Anterior cingulate cortex (tissue), 58 donors: ENCODE data around the gene HAP1.
"Not testable (repeated sequence)": the region's sequence is repeated elsewhere in the genome, so short reads cannot be mapped to it uniquely, and the experiment has no call there.

Experiments
- DNase-seq, 58 donors: peaks; one replicate each; lab custom pipeline; 2025; lab: John Stamatoyannopoulos, UW

Gene HAP1

GRCh38 chr17:41695134-41695661 lies 39.2 kb downstream of the HAP1 start:
- no peak for DNase-seq

- no peak for DNase-seq
These were observed 41.5 kb downstream of the HAP1 start for GRCh38 chr17:41692722-41693521.

GRCh38 chr17:41691031-41691777 lies 43.2 kb downstream of the HAP1 start:
- no peak for DNase-seq

GRCh38 chr17:41690497-41690896 lies 43.9 kb downstream of the HAP1 start:
- DNase-seq = no peak

- DNase-seq = peak in 2 of 58 donors; percentile 12 to 17
These were observed 44.7 kb downstream of the HAP1 start for GRCh38 chr17:41689497-41690299.

- DNase-seq = peak; percentile 94 to 100 (median 100)
These were observed 45.6 kb downstream of the HAP1 start, which contains the start of gene EIF1 for GRCh38 chr17:41688641-41689496. TSS of gene EIF1 (plus strand) at chr17:41688885. CDS start at chr17:41689039, 154 bp downstream.

GRCh38 chr17:41687828-41688640 lies 46.4 kb downstream of the HAP1 start:
- peak in 27 of 58 donors; percentile 17 to 73 (median 36) for DNase-seq

- DNase-seq = no peak
These were observed 48.2 kb downstream of the HAP1 start for GRCh38 chr17:41686281-41686680.

- not testable (repeated sequence) for DNase-seq
These were observed 48.7 kb downstream of the HAP1 start for GRCh38 chr17:41685753-41686152.

- DNase-seq = no peak
These were observed 50.4 kb downstream of the HAP1 start for GRCh38 chr17:41684035-41684434.

- DNase-seq = peak in 7 of 58 donors; percentile 13 to 59 (median 30)
These were observed 50.9 kb downstream of the HAP1 start for GRCh38 chr17:41683441-41684007.

GRCh38 chr17:41682631-41683030 lies 51.8 kb downstream of the HAP1 start:
- DNase-seq = peak in 6 of 58 donors; percentile 6 to 21 (median 14)

- DNase-seq = no peak
These were observed 52.7 kb downstream of the HAP1 start for GRCh38 chr17:41681776-41682175.

GRCh38 chr17:41680426-41681040 lies 53.9 kb downstream of the HAP1 start:
- DNase-seq = peak in 31 of 58 donors; percentile 11 to 74 (median 33)

- no peak for DNase-seq
These were observed 54.6 kb downstream of the HAP1 start for GRCh38 chr17:41679740-41680425.

GRCh38 chr17:41678907-41679739 lies 55.3 kb downstream of the HAP1 start:
- DNase-seq = no peak
